Uterus (tissue), 4 donors: ENCODE data around the gene SBNO1. TPM values are rescaled to one million over a fixed set of nuclear protein-coding genes. Genes with fewer than 3 reads are reported as not detected.
A peak's percentile ranks its signal among the peaks of the same experiment; 100 is the strongest.
"Not testable (repeated sequence)": the region's sequence is repeated elsewhere in the genome, so short reads cannot be mapped to it uniquely, and the experiment has no call there.

Experiments
- DNase-seq, 2 donors: peaks; one replicate each; pipeline ENCODE4 v3.0.0-alpha.2; 2019 to 2020
- H3K27ac ChIP-seq, 2 donors: fragments of 200-600 bp; sonication (generic); 1 replicate in 1 of 2; 2 replicates in 1 of 2; pipeline ENCODE4 v1.5.1; 2016 to 2018
- H3K27me3 ChIP-seq, 2 donors: fragments of 200-600 bp; sonication (generic); one replicate each; pipeline ENCODE4 v1.5.1; 2018 to 2019; ENCODE audit warnings: control low read depth in 1 of 2
- H3K36me3 ChIP-seq, 2 donors: fragments of 200-600 bp; sonication (generic); one replicate each; pipeline ENCODE4 v1.5.1; 2019; ENCODE audit warnings: control low read depth in 1 of 2
- H3K4me1 ChIP-seq, 2 donors: fragments of 200-600 bp; sonication (generic); one replicate each; pipeline ENCODE4 v1.5.1; 2018 to 2019; ENCODE audit warnings: control low read depth in 1 of 2
- H3K4me3 ChIP-seq, 2 donors: fragments of 200-600 bp; sonication (generic); 1 replicate in 1 of 2; 2 replicates in 1 of 2; pipeline ENCODE4 v1.5.1; 2018 to 2019; ENCODE audit warnings: mild to moderate bottlenecking in 1 of 2
- H3K9me3 ChIP-seq, 2 donors: fragments of 200-600 bp; sonication (generic); one replicate each; pipeline ENCODE4 v1.5.1; 2019; ENCODE audit warnings: control low read depth in 1 of 2
- CTCF ChIP-seq, 4 experiments: fragments of 200-600 bp in 2 of 4; fragments of 450-650 bp in 2 of 4; sonication (generic) in 2 of 4; IDR thresholded peaks; one replicate each; pipeline ENCODE4 v1.5.1; 2016 to 2019; ENCODE audit warnings: antibody characterized with exemption in 4 of 4, mild to moderate bottlenecking in 2 of 4, moderate library complexity in 1 of 4
- POLR2A ChIP-seq, 2 donors: fragments of 450-650 bp; IDR thresholded peaks; one replicate each; pipeline ENCODE4 v1.6.1; 2016; ENCODE audit warnings: antibody characterized with exemption in 2 of 2, mild to moderate bottlenecking in 1 of 2, moderate library complexity in 1 of 2
- intact Hi-C: fragments of 100-400 bp; cut with DNase I; formaldehyde crosslinking; loops from one replicate; pipeline ENCODE4 v1.15.1; 2023; ENCODE audit warnings: low total_unique reads
- total RNA-seq, 4 donors: library from RNA; depleted of rRNA in 3 of 4; stranded (reverse); fragments of >200 nt in 3 of 4; gene quantifications; one replicate each; pipeline versions ENCODE4 v1.1.0 to v1.2.4, GENCODE V29; 2014 to 2023
- donor health status: DM: yes; HTN: yes; CAD: no.

SBNO1 gene
- total RNA-seq, 4 donors from 2014 or later = 16.8 to 40.5 (median 33.0) TPM

DNA sequence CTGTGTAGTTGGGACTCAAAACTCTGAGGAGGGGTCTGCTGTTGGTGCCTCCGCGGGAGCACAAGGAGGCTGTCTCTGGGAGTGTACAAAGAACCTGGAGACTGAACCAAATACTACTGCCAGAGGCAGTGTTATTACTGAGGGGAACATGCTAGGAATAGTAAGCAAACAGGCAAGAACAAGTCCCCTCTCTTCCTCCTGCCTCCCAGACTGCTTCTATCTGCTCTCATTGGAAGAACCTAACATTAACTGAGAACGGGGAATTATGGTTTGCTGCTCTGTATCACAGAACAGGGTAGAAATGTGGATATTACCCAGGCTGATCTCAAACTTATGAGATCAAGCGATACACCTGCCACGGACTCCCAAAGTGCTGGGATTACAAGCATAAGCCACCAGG lies 14.7 kb upstream of the SBNO1 start:
- TF ChIP-seq CTCF (IDR thresholded peaks at IDR 0.05) = no peak
- Histone ChIP-seq H3K4me1 (peaks cover 0 to 4% of the 10 kb centered on the region in 2 donors), H3K36me3 (no peaks in the 10 kb centered on the region), H3K4me3 (no peak overlapping the region), H3K27me3 (no peaks in the 10 kb centered on the region), H3K9me3 (no peaks in the 10 kb centered on the region), H3K27ac (no peak overlapping the region)
- intact Hi-C loops = no loop called here
- no peak for DNase-seq

- peak overlapping the region in 1 of 2 donors; percentile 86 for H3K27ac ChIP-seq
- H3K36me3 ChIP-seq, H3K27me3 ChIP-seq, H3K4me3 ChIP-seq, intact Hi-C loops, H3K4me1 ChIP-seq, DNase-seq, H3K9me3 ChIP-seq: not testable (repeated sequence)
Observed at GRCh38 chr12:123372415-123372814, 7.8 kb upstream of the SBNO1 start.

DNA sequence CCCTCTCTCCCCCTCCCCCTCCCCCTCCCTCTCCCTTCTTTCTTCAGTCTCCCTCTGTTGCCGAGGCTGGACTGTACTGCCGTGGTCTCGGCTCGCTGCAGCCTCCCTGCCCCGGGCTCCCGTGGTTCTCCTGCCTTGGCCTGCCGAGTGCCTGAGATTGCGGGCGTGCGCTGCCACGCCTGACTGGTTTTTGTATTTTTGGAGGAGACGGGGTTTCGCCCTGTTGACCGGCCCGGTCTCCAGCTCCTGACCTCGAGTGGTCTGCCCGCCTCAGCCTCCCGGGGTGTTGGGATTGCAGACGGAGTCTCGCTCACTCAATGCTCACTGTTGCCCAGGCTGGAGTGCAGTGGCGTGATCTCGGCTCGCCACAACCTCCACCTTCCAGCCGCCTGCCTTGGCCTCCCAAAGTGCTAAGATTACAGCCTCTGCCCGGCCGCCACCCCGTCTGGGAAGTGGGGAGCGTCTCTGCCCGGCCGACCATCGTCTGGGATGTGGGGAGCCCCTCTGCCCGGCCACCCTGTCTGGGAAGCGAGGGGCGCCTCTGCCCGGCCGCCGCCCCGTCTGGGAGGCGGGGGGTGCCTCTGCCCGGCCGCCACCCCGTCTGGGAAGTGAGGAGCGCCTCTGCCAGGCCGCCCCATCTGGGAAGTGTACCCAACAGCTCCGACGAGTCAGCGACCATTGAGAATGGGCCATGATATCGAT lies 7.2 kb upstream of the SBNO1 start:
- H3K9me3 ChIP-seq, intact Hi-C loops, DNase-seq, H3K27ac ChIP-seq, H3K4me3 ChIP-seq, H3K36me3 ChIP-seq, H3K4me1 ChIP-seq, H3K27me3 ChIP-seq: not testable (repeated sequence)

DNA sequence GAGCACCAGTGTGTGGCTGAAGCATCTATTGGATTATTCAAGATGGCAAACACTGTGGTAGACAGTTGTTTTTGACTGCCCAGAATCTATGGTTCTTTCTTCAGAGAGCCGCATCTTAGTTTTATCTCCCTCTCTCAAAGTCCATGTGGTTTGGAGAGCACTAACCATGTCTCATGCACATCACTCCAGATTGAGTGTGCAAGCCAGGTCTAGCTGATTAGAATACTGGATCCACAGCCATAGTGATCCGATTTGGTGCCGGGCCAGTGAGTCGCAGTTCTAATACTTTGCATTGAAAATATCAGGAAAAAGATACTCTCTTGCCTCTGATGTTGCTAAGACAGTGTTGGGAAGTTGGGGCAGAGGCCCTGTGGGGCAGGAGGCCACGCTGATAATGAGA lies 4.6 kb upstream of the SBNO1 start:
- Histone ChIP-seq H3K4me3 (no peak overlapping the region), H3K4me1 (peaks cover 0 to 5% of the 10 kb centered on the region in 2 donors), H3K27ac (peak overlapping the region in 1 of 2 donors; percentile 9), H3K9me3 (no peaks in the 10 kb centered on the region), H3K36me3 (no peaks in the 10 kb centered on the region), H3K27me3 (no peaks in the 10 kb centered on the region)
- no peak for TF ChIP-seq CTCF (IDR thresholded peaks at IDR 0.05)
- no peak for TF ChIP-seq POLR2A (IDR thresholded peaks at IDR 0.05)
- DNase-seq = no peak
- intact Hi-C loops = no loop called here

- H3K36me3 ChIP-seq, H3K9me3 ChIP-seq, H3K4me1 ChIP-seq, H3K27me3 ChIP-seq, intact Hi-C loops, H3K4me3 ChIP-seq, DNase-seq: not testable (repeated sequence)
- peak overlapping the region in 1 of 2 donors; percentile 96 for H3K27ac ChIP-seq
Observed at GRCh38 chr12:123368431-123368830, 3.8 kb upstream of the SBNO1 start.

- no peak for TF ChIP-seq CTCF (IDR thresholded peaks at IDR 0.05)
- no peak for TF ChIP-seq POLR2A (IDR thresholded peaks at IDR 0.05)
- H3K27ac ChIP-seq = peak overlapping the region; percentile 94 to 96
- no peaks in the 10 kb centered on the region for H3K36me3 ChIP-seq
- intact Hi-C loops = no loop called here
- H3K9me3 ChIP-seq = no peaks in the 10 kb centered on the region
- H3K4me3 ChIP-seq = no peak overlapping the region
- no peak for DNase-seq
- peaks cover 5 to 9% of the 10 kb centered on the region in 2 donors for H3K4me1 ChIP-seq
- no peaks in the 10 kb centered on the region for H3K27me3 ChIP-seq
Observed at GRCh38 chr12:123367511-123367910, 2.9 kb upstream of the SBNO1 start.
